GM19397 (cell line): ENCODE data around the gene DNHD1.
"Not testable (repeated sequence)": the region's sequence is repeated elsewhere in the genome, so short reads cannot be mapped to it uniquely, and the experiment has no call there.

Source experiments
- ATAC-seq: cut with Tn5 transposase; IDR thresholded peaks from one replicate; pipeline ENCODE4 v1.9.1; 2021; ENCODE audit warnings: mild to moderate bottlenecking, moderate library complexity; ENCODE audit not compliant: unreplicated experiment

Gene DNHD1

GRCh38 chr11:6481012-6481923 lies 15.8 kb upstream of the DNHD1 start, which contains the start of the genes ARFIP2 and TIMM10B:
ARFIP2 (minus strand) TSS chr11:6481331; CDS start chr11:6480421, 910 bp downstream.
TIMM10B (plus strand) TSS chr11:6481501; CDS start chr11:6481517, 16 bp downstream.
- peak; percentile 99 for ATAC-seq

GRCh38 chr11:6481924-6482275 lies 15.2 kb upstream of the DNHD1 start:
- ATAC-seq: no peak

GRCh38 chr11:6482441-6482840 lies 14.6 kb upstream of the DNHD1 start:
- no peak for ATAC-seq

DNA sequence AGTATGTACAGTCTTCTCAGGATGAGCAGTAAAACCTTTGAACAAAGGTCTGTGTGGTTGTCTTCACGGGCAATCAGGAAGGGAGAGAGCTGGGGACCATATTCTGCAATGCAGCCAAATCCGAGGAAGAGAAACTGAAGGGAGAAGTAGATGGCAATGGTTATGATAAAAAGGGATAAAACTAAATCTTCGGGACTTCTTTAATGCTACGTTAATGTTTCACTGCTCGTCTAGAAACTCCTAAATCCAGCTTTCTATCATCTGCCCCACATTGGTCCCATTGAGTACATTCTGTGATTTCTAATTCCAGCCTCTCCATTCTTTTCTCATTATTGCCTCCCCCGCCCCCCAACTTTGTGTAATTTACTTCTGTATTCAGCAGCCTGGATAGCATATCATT lies 14.1 kb upstream of the DNHD1 start:
- no peak for ATAC-seq

- ATAC-seq: no peak
Observed at GRCh38 chr11:6485661-6486060, 11.4 kb upstream of the DNHD1 start.

DNA sequence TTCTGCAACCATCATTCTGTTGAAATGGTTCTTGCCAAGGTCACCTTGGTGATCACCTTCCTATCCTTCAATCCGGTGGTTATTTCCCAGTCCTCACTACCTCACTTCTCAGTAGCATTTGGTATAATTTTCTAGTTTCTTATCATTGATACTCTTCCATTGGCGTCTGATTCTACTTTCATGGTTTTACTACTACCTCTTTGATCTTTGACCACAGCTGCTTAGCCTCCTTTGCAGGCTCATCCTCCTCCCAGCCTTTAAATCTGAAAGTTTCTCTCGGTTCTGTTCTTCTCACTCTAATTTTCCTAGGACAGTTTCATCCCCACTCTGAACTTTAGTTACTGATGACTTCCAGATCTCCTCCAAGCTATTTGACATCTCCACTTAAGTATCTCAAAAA lies 10.8 kb upstream of the DNHD1 start:
- no peak for ATAC-seq

GRCh38 chr11:6486938-6487337 lies 10.1 kb upstream of the DNHD1 start:
- no peak for ATAC-seq

- no peak for ATAC-seq
Observed at GRCh38 chr11:6488342-6488741, 8.7 kb upstream of the DNHD1 start.

DNA sequence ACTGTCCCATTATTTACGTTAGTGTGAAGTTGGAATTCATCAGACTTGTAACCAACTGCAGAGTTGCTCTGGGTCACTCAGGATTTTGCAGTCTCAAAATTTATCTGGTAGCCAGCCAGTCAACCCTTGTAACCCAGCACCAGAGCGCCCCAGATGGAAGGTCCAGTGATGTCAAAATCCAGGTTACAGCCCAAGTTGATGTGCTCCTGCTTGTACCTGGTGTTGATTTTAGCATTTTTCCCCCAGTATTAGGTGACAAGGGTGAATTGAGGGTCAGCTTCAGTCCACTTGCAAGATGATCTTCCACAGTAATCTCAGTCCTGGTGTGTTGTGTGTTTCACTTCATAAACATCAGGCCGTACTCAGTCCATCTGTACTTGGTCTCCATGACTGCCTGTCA lies 8.3 kb upstream of the DNHD1 start:
- no peak for ATAC-seq

DNA sequence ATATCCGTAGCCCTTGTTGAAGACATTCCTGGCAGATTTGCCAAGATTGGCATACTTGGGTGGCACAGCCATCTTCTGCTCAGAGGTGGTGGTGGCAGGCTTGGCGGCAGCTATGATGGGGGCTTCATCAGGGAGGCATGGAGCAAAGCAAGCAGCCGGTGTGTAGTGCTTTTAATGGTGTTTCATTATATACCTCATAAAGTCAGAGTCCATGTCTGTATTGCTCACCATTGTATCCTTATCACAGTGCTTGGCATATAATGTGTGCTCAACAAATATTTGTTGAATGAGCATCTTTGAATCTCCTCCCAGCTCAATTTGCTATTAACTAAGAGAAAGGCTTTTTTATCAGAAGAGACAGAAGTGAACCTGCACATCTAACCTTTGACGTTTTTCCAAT lies 7.8 kb upstream of the DNHD1 start:
- ATAC-seq: no peak

DNA sequence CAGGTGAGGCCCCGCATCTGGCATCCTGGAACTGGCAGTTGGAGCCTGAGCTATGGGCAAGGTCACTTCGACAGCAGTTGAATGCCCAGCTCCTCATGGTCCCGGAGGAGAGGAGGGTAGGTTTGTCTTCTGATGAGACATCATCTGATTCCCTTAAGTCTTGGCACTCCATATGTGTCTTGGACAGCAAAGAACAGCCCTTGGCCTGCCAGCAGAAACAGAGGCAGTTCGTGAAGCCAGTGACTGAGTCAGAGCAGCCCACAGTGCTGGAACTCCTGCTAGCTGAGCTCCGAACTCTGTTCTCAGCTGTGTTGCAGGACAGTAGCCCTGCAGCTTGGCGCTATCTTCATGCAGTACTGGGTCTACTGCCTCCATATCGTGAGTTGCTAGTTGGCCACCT lies 1.0 kb downstream of the DNHD1 start:
- no peak for ATAC-seq

- ATAC-seq: no peak
Observed at GRCh38 chr11:6498544-6498943, 1.5 kb downstream of the DNHD1 start.

GRCh38 chr11:6502382-6502781 lies 5.3 kb downstream of the DNHD1 start:
- no peak for ATAC-seq

- ATAC-seq: no peak
Observed at GRCh38 chr11:6504166-6504565, 7.1 kb downstream of the DNHD1 start.

- peak; percentile 55 for ATAC-seq
Observed at GRCh38 chr11:6505577-6506240, 8.6 kb downstream of the DNHD1 start.

- ATAC-seq: no peak
Observed at GRCh38 chr11:6516865-6517264, 19.8 kb downstream of the DNHD1 start.

- no peak for ATAC-seq
Observed at GRCh38 chr11:6520265-6520664, 23.2 kb downstream of the DNHD1 start.

DNA sequence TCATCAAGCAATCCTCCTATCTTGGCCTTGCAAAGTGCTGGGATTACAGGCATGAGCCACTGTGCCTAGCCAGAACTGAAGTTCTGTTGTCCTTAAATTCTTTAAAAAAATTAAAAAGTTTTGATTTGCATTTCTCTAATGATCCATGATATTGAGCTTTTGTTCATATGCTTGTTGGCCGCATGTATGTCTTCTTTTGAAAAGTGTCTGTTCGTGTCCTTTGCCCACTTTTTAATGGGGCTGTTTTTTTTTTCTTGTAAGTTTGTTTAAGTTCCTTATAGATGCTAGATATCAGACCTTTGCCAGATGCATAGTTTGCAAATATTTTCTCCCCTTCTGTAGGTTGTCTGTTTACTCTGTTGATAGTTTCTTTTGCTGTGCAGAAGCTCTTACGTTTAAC lies 24.9 kb downstream of the DNHD1 start:
- ATAC-seq: not testable (repeated sequence)

GRCh38 chr11:6523253-6523652 lies 26.2 kb downstream of the DNHD1 start:
- ATAC-seq: no peak

DNA sequence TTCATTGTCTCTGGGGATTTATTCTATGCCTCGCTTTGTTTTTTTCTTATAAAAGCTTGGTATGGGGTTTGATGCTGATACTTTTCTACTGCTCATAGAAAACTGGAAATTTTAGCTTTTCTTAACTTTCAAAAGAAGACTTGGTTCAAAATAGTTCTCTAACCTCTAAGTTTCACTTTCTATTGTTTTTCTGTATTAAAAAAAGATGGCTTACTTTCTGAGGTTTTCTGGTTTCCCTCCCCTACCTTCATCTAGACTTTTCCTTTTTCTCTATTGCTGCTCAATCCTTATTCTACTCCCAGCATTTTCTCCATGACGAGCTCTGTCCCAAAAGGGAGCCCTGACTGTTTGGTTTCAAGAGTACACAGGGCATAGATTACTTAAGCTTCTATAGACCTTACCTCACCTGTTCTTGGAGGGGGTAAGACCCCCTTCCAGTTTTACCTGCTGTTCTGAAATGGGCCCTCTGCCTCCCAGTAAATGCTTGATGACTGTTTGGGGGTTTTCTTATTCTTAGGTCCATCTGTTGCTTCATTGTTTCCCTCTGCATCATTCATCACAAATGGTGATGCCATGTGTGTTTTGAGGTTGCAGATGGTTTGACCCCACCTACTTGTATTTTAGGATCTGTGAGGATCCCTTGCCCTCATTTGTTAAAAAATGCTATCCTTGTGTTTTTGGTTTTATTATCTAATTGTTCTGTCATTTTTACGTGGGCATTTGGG lies 29.5 kb downstream of the DNHD1 start:
- ATAC-seq: no peak

DNA sequence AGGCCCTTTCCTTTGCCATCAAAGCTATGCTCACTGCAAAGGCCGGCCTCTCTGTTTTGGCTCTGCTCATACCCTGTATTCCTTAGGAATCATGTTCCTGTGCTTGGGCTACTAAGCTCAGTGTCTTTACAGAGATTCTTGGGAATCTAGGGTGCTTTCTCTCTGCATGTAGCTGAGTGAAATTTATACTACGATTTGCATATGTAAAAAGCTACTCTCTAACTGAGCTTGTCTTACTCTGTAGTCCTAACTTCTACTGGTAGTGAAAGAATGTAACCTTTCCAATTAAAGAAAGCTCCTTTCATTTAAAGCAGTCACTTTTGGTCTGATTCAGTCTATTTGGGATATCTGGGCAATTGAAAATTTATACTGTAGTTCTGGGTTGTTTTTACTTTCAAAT lies 32.2 kb downstream of the DNHD1 start:
- ATAC-seq: no peak

GRCh38 chr11:6530848-6531247 lies 33.8 kb downstream of the DNHD1 start:
- no peak for ATAC-seq
